ENCODE measurements around the gene EPPIN.

EPPIN gene

GRCh38 chr20:45538209-45538799 is 8.9 kb downstream of the EPPIN start:
- no peak overlapping the region for H3K9ac ChIP-seq (ENCODE audit: low read length)
- no peak overlapping the region for H3K4ac ChIP-seq (ENCODE audit: low read depth, low read length)
- H2AK5ac ChIP-seq (ENCODE audit: low read length): no peak overlapping the region
- no peaks in the 10 kb centered on the region for H3K27me3 ChIP-seq (ENCODE audit: insufficient read depth, low read length, poor library complexity)
- H3K79me1 ChIP-seq (ENCODE audit: low read length): no peaks in the 10 kb centered on the region
- WGBS (ENCODE audit: extremely low coverage, insufficient coverage, low lambda C conversion rate): no CpG with 5 or more reads among the region's 7 CpGs
- H2BK120ac ChIP-seq (ENCODE audit: low read depth, low read length): no peak overlapping the region
- H3K36me3 ChIP-seq (ENCODE audit: control insufficient read depth, insufficient read depth, low read length): no peaks in the 10 kb centered on the region
- H4K8ac ChIP-seq (ENCODE audit: low read depth, low read length): no peak overlapping the region
- H3K79me2 ChIP-seq (ENCODE audit: control insufficient read depth, insufficient read depth, low read length): no peaks in the 10 kb centered on the region
- no peak overlapping the region for H3K18ac ChIP-seq (ENCODE audit: low read length)
- no peak overlapping the region for H3K56ac ChIP-seq (ENCODE audit: low read length)
- no peak overlapping the region for H2BK5ac ChIP-seq (ENCODE audit: low read length)
- no peak overlapping the region for H3K4me2 ChIP-seq (ENCODE audit: low read length)
- no peak overlapping the region for H4K5ac ChIP-seq (ENCODE audit: low read length)
- H3K4me1 ChIP-seq (ENCODE audit: control insufficient read depth, low read depth, low read length): no peaks in the 10 kb centered on the region
- H2BK15ac ChIP-seq (replicated peaks; ENCODE audit: low read depth): no peak overlapping the region
- H3K23ac ChIP-seq (ENCODE audit: low read length): no peak overlapping the region
- peak; percentile 79 for DNase-seq
- no peak overlapping the region for H3K27ac ChIP-seq (ENCODE audit: low read depth, low read length)
- H3K4me3 ChIP-seq (ENCODE audit: low read length): no peak overlapping the region

GRCh38 chr20:45527294-45527693 is 19.9 kb downstream of the EPPIN start:
- no peak overlapping the region for H3K23ac ChIP-seq (ENCODE audit: low read length)
- no peak overlapping the region for H3K27ac ChIP-seq (ENCODE audit: low read depth, low read length)
- no peak overlapping the region for H2BK120ac ChIP-seq (ENCODE audit: low read depth, low read length)
- no CpG with 5 or more reads among the region's 4 CpGs for WGBS (ENCODE audit: extremely low coverage, insufficient coverage, low lambda C conversion rate)
- no peak overlapping the region for H3K4ac ChIP-seq (ENCODE audit: low read depth, low read length)
- no peaks in the 10 kb centered on the region for H3K79me2 ChIP-seq (ENCODE audit: control insufficient read depth, insufficient read depth, low read length)
- no peaks in the 10 kb centered on the region for H3K4me1 ChIP-seq (ENCODE audit: control insufficient read depth, low read depth, low read length)
- H2BK15ac ChIP-seq (replicated peaks; ENCODE audit: low read depth): no peak overlapping the region
- no peak overlapping the region for H2BK5ac ChIP-seq (ENCODE audit: low read length)
- H3K79me1 ChIP-seq (ENCODE audit: low read length): no peaks in the 10 kb centered on the region
- no peak overlapping the region for H2AK5ac ChIP-seq (ENCODE audit: low read length)
- no peak for DNase-seq
- no peak overlapping the region for H3K4me2 ChIP-seq (ENCODE audit: low read length)
- no peak overlapping the region for H4K5ac ChIP-seq (ENCODE audit: low read length)
- no peak overlapping the region for H3K56ac ChIP-seq (ENCODE audit: low read length)
- H3K4me3 ChIP-seq (ENCODE audit: low read length): no peak overlapping the region
- H3K9ac ChIP-seq (ENCODE audit: low read length): no peak overlapping the region
- H3K36me3 ChIP-seq (ENCODE audit: control insufficient read depth, insufficient read depth, low read length): no peaks in the 10 kb centered on the region
- no peak overlapping the region for H4K8ac ChIP-seq (ENCODE audit: low read depth, low read length)
- H3K18ac ChIP-seq (ENCODE audit: low read length): no peak overlapping the region
- no peaks in the 10 kb centered on the region for H3K27me3 ChIP-seq (ENCODE audit: insufficient read depth, low read length, poor library complexity)

- H3K23ac ChIP-seq (ENCODE audit: low read length): no peak overlapping the region
- H3K27ac ChIP-seq (ENCODE audit: low read depth, low read length): no peak overlapping the region
- no peak overlapping the region for H3K56ac ChIP-seq (ENCODE audit: low read length)
- DNase-seq: no peak
- H3K9ac ChIP-seq (ENCODE audit: low read length): no peak overlapping the region
- no peaks in the 10 kb centered on the region for H3K27me3 ChIP-seq (ENCODE audit: insufficient read depth, low read length, poor library complexity)
- H3K79me1 ChIP-seq (ENCODE audit: low read length): no peaks in the 10 kb centered on the region
- H2BK15ac ChIP-seq (replicated peaks; ENCODE audit: low read depth): no peak overlapping the region
- no peak overlapping the region for H2BK5ac ChIP-seq (ENCODE audit: low read length)
- no CpG with 5 or more reads among the region's 1 CpG for WGBS (ENCODE audit: extremely low coverage, insufficient coverage, low lambda C conversion rate)
- H3K4me1 ChIP-seq (ENCODE audit: control insufficient read depth, low read depth, low read length): no peaks in the 10 kb centered on the region
- no peak overlapping the region for H2AK5ac ChIP-seq (ENCODE audit: low read length)
- H3K79me2 ChIP-seq (ENCODE audit: control insufficient read depth, insufficient read depth, low read length): no peaks in the 10 kb centered on the region
- H3K4me2 ChIP-seq (ENCODE audit: low read length): no peak overlapping the region
- H2BK120ac ChIP-seq (ENCODE audit: low read depth, low read length): no peak overlapping the region
- no peak overlapping the region for H3K4ac ChIP-seq (ENCODE audit: low read depth, low read length)
- no peak overlapping the region for H4K8ac ChIP-seq (ENCODE audit: low read depth, low read length)
- H3K18ac ChIP-seq (ENCODE audit: low read length): no peak overlapping the region
- H4K5ac ChIP-seq (ENCODE audit: low read length): no peak overlapping the region
- no peak overlapping the region for H3K4me3 ChIP-seq (ENCODE audit: low read length)
- H3K36me3 ChIP-seq (ENCODE audit: control insufficient read depth, insufficient read depth, low read length): no peaks in the 10 kb centered on the region
Observed at GRCh38 chr20:45523821-45524220, 23.4 kb downstream of the EPPIN start.

GRCh38 chr20:45518282-45518681 is 28.9 kb downstream of the EPPIN start:
- Histone ChIP-seq H2BK5ac (ENCODE audit: low read length) (no peak overlapping the region), H3K79me2 (ENCODE audit: control insufficient read depth, insufficient read depth, low read length) (no peaks in the 10 kb centered on the region), H3K4me3 (ENCODE audit: low read length) (no peak overlapping the region), H3K9ac (ENCODE audit: low read length) (no peak overlapping the region), H2BK15ac (replicated peaks; ENCODE audit: low read depth) (no peak overlapping the region), H3K27ac (ENCODE audit: low read depth, low read length) (no peak overlapping the region), H3K79me1 (ENCODE audit: low read length) (no peaks in the 10 kb centered on the region), H3K18ac (ENCODE audit: low read length) (no peak overlapping the region), H3K4ac (ENCODE audit: low read depth, low read length) (no peak overlapping the region), H3K27me3 (ENCODE audit: insufficient read depth, low read length, poor library complexity) (no peaks in the 10 kb centered on the region), H4K8ac (ENCODE audit: low read depth, low read length) (no peak overlapping the region), H3K23ac (ENCODE audit: low read length) (no peak overlapping the region), H3K36me3 (ENCODE audit: control insufficient read depth, insufficient read depth, low read length) (no peaks in the 10 kb centered on the region), H3K4me1 (ENCODE audit: control insufficient read depth, low read depth, low read length) (no peaks in the 10 kb centered on the region), H3K56ac (ENCODE audit: low read length) (no peak overlapping the region), H4K5ac (ENCODE audit: low read length) (no peak overlapping the region), H2BK120ac (ENCODE audit: low read depth, low read length) (no peak overlapping the region), H3K4me2 (ENCODE audit: low read length) (no peak overlapping the region), H2AK5ac (ENCODE audit: low read length) (no peak overlapping the region)
- peak; percentile 19 for DNase-seq
- WGBS (ENCODE audit: extremely low coverage, insufficient coverage, low lambda C conversion rate): no CpG with 5 or more reads among the region's 2 CpGs

- Histone ChIP-seq H3K4ac (ENCODE audit: low read depth, low read length) (no peak within 1 kb of the TSS), H3K79me2 (ENCODE audit: control insufficient read depth, insufficient read depth, low read length) (no peaks in the 10 kb centered on the region), H2BK5ac (ENCODE audit: low read length) (no peak within 1 kb of the TSS), H2BK120ac (ENCODE audit: low read depth, low read length) (no peak within 1 kb of the TSS), H3K56ac (ENCODE audit: low read length) (no peak within 1 kb of the TSS), H3K9ac (ENCODE audit: low read length) (no peak within 1 kb of the TSS), H4K8ac (ENCODE audit: low read depth, low read length) (no peak within 1 kb of the TSS), H4K5ac (ENCODE audit: low read length) (no peak within 1 kb of the TSS), H3K27me3 (ENCODE audit: insufficient read depth, low read length, poor library complexity) (no peaks in the 10 kb centered on the region), H3K23ac (ENCODE audit: low read length) (no peak within 1 kb of the TSS), H3K36me3 (ENCODE audit: control insufficient read depth, insufficient read depth, low read length) (no peaks in the 10 kb centered on the region), H2AK5ac (ENCODE audit: low read length) (no peak within 1 kb of the TSS), H3K27ac (ENCODE audit: low read depth, low read length) (no peak within 1 kb of the TSS), H3K18ac (ENCODE audit: low read length) (no peak within 1 kb of the TSS), H3K4me2 (ENCODE audit: low read length) (no peak within 1 kb of the TSS), H3K79me1 (ENCODE audit: low read length) (no peaks in the 10 kb centered on the region), H3K4me3 (ENCODE audit: low read length) (no peak within 1 kb of the TSS), H2BK15ac (replicated peaks; ENCODE audit: low read depth) (no peak within 1 kb of the TSS), H3K4me1 (ENCODE audit: control insufficient read depth, low read depth, low read length) (no peaks in the 10 kb centered on the region)
- DNase-seq: no peak
- WGBS (ENCODE audit: extremely low coverage, insufficient coverage, low lambda C conversion rate): no CpG with 5 or more reads among the region's 5 CpGs
Observed at GRCh38 chr20:45515147-45515913, 31.9 kb downstream of the EPPIN start, which contains the start of gene SPINT3. Gene SPINT3, minus strand, starts transcription at chr20:45515622. Its CDS starts 14 bp downstream, at chr20:45515608.

Measured in mesendoderm (in vitro differentiated cells).